Thyroid gland (tissue), 4 donors: ENCODE measurements around the gene NHLH2.

Source experiments
- CTCF ChIP-seq, 6 experiments: fragments of 200-600 bp in 3 of 6; fragments of 450-650 bp in 3 of 6; sonication (generic) in 3 of 6; IDR thresholded peaks; one replicate each; pipeline ENCODE4 v1.5.1; 2016 to 2019; ENCODE audit warnings: antibody characterized with exemption in 6 of 6, mild to moderate bottlenecking in 2 of 6, inconsistent platforms in 1 of 6, moderate library complexity in 1 of 6
- POLR2A ChIP-seq, 2 donors: fragments of 450-650 bp; IDR thresholded peaks; one replicate each; pipeline ENCODE4 v1.6.1; 2017; ENCODE audit warnings: antibody characterized with exemption in 2 of 2, mild to moderate bottlenecking in 2 of 2, moderate library complexity in 1 of 2

DNA sequence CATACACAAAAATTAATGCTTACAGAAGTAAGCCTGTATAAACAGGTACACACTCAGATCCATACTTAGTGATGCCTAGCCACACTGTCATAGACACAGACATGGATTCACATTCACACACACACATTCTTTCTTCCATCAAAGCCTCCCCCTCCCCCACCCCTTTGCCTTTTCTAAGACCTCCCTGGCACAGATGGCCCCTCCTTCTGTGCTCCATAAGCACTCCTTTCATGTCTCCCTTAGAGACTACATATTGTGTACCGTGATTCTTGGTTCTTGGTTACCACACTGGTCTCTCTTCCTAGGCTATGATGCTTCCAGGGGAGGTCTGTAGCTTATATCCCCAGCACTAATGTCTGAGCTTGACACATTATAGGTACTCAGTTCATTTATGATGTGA is 2.0 kb upstream of the NHLH2 start:
- TF ChIP-seq CTCF (IDR thresholded peaks at IDR 0.05) (no peak), POLR2A (IDR thresholded peaks at IDR 0.05) (no peak)
